ENCODE data around the gene APOL4.
A peak's percentile ranks its signal among the peaks of the same experiment; 100 is the strongest.
"Not testable (repeated sequence)": the region's sequence is repeated elsewhere in the genome, so short reads cannot be mapped to it uniquely, and the experiment has no call there.

APOL4 gene, protein sequence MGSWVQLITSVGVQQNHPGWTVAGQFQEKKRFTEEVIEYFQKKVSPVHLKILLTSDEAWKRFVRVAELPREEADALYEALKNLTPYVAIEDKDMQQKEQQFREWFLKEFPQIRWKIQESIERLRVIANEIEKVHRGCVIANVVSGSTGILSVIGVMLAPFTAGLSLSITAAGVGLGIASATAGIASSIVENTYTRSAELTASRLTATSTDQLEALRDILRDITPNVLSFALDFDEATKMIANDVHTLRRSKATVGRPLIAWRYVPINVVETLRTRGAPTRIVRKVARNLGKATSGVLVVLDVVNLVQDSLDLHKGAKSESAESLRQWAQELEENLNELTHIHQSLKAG

DNA sequence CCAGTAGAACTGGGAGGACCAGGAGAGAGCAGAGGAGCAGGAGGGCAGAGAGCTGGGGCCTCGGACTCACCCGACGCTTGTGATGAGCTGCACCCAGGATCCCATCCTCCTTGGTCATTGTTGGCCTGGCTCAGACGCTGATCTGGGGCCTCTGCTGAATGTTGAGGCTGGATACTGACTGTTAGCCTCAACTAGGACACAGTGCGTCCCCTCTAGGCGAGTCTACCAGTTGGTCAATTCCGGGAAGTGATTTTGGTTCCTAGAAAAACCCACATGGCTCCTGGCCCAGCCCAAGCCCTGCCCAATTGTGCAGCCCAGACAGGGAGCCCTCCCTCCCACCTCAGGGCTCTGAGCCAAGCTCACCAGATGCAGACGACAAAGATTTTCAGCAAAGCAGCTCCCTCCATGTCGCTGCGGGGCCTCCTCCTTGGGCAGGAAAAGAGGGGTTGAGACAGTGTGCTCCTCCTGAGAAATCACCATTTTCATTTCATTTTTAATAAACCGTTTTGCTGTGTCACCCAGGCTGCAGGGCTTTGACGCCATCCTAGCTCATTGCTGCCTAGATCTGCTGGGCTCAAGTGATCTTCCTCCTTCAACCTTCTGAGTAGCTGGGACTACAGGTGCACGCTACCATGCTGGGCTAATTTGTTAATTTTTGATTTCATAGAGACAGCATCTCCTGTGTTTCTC, at the start of gene APOL4:
Gene APOL4 (minus strand): TSS at position 180 of the 690 bp plus-strand sequence. CDS start 75 bp downstream, at position 105.
- DNase-seq: no peak

DNA sequence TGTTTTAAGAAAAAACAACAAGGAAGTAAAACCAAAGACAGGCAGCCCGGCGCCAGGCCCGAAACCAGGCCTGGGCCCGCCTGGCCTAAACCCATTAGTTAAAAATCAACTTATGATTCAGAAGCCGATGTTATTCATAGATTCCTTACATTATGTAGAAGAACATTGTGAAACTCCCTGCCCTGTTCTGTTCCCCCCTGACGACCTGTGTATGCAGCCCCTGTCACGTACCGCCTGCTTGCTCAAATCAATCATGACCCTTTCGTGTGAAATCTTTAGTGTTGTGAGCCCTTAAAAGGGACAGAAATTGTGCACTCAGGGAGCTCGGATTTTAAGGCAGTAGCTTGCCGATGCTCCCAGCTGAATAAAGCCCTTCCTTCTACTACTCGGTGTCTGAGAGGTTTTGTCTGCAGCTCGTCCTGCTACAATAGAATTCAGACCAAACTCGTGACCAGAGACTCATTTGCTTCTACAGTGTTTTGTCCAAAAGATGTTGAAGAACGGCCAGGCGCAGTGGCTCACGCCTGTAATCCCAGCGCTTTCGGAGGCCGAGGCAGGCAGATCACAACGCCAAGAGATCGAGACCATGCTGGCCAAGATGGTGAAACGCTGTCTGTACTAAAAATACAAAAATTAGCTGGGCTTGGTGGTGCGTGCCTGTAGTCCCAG, 48.8 kb upstream of the APOL4 start:
- not testable (repeated sequence) for DNase-seq

DNA sequence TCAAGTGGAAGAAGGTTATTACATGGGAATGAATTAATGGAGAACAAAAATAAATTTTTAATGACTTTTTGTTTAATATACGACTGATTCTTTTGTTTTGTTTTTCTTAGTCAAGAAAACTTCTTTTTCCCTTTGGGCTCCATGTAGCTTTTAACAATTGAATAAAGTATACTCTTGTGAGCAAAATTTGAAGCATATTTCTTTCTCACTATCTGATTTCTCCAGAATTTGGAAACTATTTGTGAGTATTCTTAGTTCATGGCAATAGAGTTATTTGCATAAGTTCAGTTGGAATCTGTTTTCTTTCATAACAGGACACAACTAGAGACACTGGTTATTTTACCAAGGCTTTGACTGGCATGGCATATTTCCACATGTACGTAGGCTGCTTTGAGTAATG, 47.6 kb upstream of the APOL4 start:
- no peak for DNase-seq

GRCh38 chr22:36247955-36248354, 46.3 kb upstream of the APOL4 start:
- DNase-seq: no peak

- DNase-seq: no peak
These were observed 45.1 kb upstream of the APOL4 start for GRCh38 chr22:36246718-36247117.

GRCh38 chr22:36245805-36246356, 44.3 kb upstream of the APOL4 start:
- no peak for DNase-seq

DNA sequence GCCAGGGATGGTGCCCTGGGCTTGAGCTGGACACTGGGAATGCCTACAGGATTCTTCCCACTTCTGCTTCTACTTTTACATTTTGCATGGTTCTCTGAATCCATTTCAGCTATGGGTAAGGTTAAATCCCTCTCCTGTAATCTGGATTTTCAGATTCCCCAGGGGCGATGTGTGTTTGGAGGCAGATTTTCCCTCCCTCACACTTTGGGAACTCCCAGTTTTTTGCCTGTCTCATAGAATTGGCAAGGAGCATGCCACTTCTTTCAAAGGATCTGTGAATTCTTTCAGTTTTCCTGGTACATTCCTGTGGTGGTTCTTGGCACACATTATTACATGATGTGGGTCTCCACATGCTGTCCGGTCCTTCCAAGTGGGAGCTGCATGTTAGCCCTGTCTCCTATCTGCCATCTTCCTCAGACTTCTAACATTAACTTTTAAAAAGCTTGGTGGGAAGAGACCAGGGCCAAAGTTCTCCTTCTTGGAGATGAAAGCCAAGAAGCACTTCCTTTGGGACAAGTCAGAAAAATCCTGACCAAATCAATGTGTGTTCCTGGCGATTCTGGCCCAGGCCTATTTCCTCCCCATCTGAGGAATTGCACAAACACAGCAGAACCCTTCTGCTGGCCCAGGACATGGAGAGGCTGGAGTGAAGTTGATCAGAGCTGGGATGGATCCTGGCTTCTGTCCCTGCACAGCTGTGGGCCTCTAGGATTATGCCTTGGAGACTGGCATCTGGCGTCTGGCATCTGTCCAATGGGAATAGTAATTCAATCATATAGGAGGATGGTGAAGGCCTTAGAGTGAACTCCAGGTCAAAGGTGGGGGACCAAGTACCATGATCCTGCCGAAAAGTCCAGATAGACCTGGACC, 43.1 kb upstream of the APOL4 start:
- no peak for DNase-seq

DNA sequence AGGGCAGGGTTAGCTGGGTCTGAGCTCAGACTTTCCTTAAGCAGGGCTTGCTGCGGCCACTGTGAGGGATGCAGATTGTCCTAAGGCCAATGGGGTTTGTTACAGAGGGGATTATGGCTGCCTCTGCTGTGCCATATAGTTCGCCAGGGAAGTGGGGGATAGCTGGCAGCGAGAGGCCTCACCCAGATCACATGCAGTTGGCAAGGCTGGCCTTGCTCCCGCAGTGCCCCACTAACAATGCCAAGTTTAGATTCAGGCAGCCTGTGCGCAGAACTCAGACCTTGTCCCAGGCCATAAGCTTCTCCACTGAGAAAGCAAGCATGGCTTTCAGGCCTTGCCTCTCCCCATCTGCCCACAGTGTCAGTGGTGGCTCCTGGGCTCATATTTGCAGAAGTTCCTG, 42.4 kb upstream of the APOL4 start:
- no peak for DNase-seq

- peak; percentile 77 for DNase-seq
These were observed 38.0 kb upstream of the APOL4 start, which contains the start of gene APOL2 for GRCh38 chr22:36239401-36240171. Gene APOL2, minus strand, starts transcription at chr22:36239527. Its CDS starts 6,365 bp downstream, at chr22:36233162.

GRCh38 chr22:36239150-36239400, 37.5 kb upstream of the APOL4 start:
- no peak for DNase-seq

DNA sequence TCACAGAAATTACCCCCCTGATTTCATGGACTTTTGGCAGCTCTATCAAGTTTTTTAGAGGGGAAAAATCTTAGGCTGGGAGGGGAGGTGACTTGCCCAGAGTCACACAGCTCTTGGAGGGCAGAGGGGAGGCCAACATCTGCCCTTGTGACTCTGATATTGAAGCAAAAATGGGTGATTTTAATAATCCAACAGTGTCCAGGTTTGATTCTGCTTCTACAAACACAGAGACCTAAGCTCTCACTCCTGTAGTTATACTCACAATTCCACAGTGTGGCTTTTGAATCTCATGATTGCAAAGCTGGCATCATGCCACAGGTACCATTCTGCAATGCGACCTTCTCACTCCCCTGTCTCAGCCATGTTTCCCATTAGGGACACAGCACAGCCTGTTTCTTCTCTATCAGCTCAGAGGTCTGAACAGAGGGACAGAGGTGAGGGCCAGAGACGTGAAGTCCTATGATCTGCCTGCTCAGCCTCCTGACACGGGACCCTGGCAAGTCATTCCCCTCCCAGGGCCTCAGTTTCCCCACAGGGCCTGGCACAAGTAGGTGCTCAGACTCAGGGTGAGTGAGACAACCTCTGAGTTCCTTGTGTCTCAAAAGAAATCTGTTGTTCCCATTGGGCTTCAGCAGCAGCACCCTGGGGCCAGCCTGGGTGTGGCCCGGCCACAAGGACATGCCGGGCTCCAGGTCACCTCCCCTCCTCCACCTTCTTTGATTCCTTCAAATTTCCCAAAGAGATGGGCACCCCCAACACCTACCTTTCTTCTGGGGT, 37.0 kb upstream of the APOL4 start:
- DNase-seq: no peak

- DNase-seq: no peak
These were observed 36.1 kb upstream of the APOL4 start for GRCh38 chr22:36237462-36238372.

- DNase-seq: no peak
These were observed 35.0 kb upstream of the APOL4 start for GRCh38 chr22:36236388-36237319.

GRCh38 chr22:36235585-36235984, 34.0 kb upstream of the APOL4 start:
- DNase-seq: no peak

DNA sequence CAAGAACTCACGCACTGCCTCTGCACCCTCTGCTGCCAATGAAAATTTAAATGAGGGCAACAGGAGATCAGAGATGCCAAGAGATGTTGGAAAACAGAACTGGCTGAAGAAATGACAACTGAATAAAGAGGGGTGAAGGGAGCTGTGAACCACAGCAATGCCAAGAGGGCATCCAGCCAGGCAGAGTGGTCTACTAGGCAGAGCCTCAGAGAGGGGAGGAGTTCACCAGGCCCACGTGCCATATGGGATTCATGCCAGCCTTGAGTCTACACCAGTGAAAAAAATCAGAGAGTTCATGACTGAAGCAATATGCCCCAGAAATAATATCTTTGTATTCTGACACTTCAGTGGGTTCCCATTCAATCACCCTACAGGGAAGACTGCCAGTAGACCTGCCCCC, 33.3 kb upstream of the APOL4 start:
- no peak for DNase-seq

GRCh38 chr22:36234213-36234612, 32.6 kb upstream of the APOL4 start:
- no peak for DNase-seq

DNA sequence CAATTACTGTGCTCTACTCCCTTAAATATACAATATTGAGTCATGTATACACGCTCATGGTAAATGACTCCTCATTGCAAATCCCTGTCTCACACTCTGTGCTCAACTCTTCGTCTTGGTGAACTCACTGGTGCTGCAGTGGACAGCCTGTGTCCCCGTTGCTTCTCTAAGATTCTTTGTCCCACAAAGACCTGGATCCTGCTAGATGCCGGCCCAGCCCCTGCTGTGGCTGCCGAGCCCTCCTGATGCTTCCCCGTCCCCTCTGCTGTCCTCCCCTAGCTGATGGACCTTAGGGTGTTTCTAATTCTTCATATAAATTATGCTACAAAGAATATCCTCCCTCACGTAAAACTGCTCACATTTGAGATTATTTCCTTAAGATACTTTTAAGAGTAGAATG, 32.2 kb upstream of the APOL4 start:
- DNase-seq: no peak

- no peak for DNase-seq
These were observed 31.2 kb upstream of the APOL4 start for GRCh38 chr22:36232715-36233401.

Data from activated CD4-positive, alpha-beta T cell treated with anti-CD3 and anti-CD28 coated beads for 1 hour (primary cell).